ENCODE measurements around the gene PIP4K2A.

The PIP4K2A gene

DNA sequence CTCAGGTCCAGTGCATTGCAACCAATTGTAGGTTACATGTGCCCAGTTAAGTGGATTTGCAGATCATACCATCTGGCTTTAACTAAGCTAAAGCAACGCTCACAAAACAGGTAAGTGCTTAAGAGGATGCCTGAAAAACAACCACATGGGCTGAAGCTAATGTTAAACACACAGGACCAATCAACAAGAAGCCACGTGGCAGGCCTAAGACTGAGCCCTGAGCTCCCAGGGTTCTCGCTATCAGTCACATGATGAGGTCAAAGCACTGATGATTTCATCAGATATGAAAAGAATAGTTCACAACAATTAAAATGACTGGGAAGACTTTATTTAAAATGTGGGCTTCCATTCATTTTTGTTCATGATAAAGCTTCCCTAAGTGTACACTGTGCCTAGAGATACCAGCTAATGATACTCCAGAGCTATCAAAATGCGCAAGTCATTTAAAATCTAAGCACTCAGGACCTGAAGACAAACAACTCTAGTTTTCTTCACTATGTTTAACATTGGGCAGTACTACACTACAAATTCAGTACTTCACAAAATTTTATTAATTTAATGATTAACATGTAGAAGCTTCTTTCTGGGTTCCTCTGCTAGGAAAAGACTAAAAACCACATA lies 90.6 kb downstream of the PIP4K2A start:
- H3K27ac ChIP-seq (ENCODE audit: low read depth, low read length) = no peak overlapping the region
- H3K9me3 ChIP-seq (ENCODE audit: low read length) = no peaks in the 10 kb centered on the region
- H3K4me1 ChIP-seq (ENCODE audit: insufficient read depth, low read length) = peaks cover 19% of the 10 kb centered on the region
- H3K9ac ChIP-seq (ENCODE audit: low read length) = no peak overlapping the region
- H3K36me3 ChIP-seq (ENCODE audit: insufficient read depth, low read length) = no peaks in the 10 kb centered on the region
- H3K4me3 ChIP-seq (ENCODE audit: low read depth in 1 of 2, low read length in 2 of 2) = no peak overlapping the region
- H3K27me3 ChIP-seq (ENCODE audit: control insufficient read depth in 1 of 2, insufficient read depth in 2 of 2, low read length in 2 of 2) = no peaks in the 10 kb centered on the region

DNA sequence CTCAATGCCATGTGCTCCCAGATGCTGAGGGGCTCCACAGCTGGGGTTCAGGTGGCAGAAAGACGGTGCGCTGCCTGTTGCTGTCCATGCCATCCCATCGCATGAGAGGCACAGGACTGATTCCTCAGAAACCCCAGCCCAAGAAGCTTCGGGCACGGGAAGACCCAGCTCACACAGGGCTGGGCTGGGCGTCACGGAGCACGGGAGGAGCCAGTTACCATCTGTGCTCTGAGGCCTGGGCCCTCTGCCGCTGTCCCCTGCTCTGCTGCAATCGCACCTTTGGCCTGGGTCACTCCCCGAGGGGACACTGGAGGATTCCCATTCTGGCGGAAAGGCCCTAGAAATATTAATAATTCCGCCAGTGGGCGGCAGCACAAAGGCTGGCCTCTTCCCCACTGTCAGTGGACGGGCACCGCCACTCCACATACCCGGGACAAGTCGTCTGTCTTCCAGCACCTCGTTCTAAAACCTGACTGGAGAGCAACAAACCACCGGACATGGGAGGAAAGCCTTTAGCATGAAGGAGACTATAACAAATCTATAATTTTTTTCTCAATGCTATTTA lies 92.1 kb downstream of the PIP4K2A start:
- Histone ChIP-seq H3K4me3 (ENCODE audit: low read depth in 1 of 2, low read length in 2 of 2) (no peak overlapping the region), H3K4me1 (ENCODE audit: insufficient read depth, low read length) (peaks cover 32% of the 10 kb centered on the region), H3K36me3 (ENCODE audit: insufficient read depth, low read length) (no peaks in the 10 kb centered on the region), H3K27me3 (ENCODE audit: control insufficient read depth in 1 of 2, insufficient read depth in 2 of 2, low read length in 2 of 2) (no peaks in the 10 kb centered on the region), H3K27ac (ENCODE audit: low read depth, low read length) (no peak overlapping the region), H3K9ac (ENCODE audit: low read length) (no peak overlapping the region), H3K9me3 (ENCODE audit: low read length) (no peaks in the 10 kb centered on the region)

- Histone ChIP-seq H3K4me3 (ENCODE audit: low read depth in 1 of 2, low read length in 2 of 2) (no peak overlapping the region), H3K9me3 (ENCODE audit: low read length) (no peaks in the 10 kb centered on the region), H3K36me3 (ENCODE audit: insufficient read depth, low read length) (no peaks in the 10 kb centered on the region), H3K9ac (ENCODE audit: low read length) (no peak overlapping the region), H3K27me3 (ENCODE audit: control insufficient read depth in 1 of 2, insufficient read depth in 2 of 2, low read length in 2 of 2) (no peaks in the 10 kb centered on the region), H3K4me1 (ENCODE audit: insufficient read depth, low read length) (peaks cover 32% of the 10 kb centered on the region), H3K27ac (ENCODE audit: low read depth, low read length) (no peak overlapping the region)
These were observed 92.7 kb downstream of the PIP4K2A start for GRCh38 chr10:22621726-22622125.

- Histone ChIP-seq H3K4me3 (ENCODE audit: low read depth in 1 of 2, low read length in 2 of 2) (no peak overlapping the region), H3K9me3 (ENCODE audit: low read length) (no peaks in the 10 kb centered on the region), H3K27ac (ENCODE audit: low read depth, low read length) (no peak overlapping the region), H3K36me3 (ENCODE audit: insufficient read depth, low read length) (no peaks in the 10 kb centered on the region), H3K27me3 (ENCODE audit: control insufficient read depth in 1 of 2, insufficient read depth in 2 of 2, low read length in 2 of 2) (no peaks in the 10 kb centered on the region), H3K4me1 (ENCODE audit: insufficient read depth, low read length) (peaks cover 31% of the 10 kb centered on the region), H3K9ac (ENCODE audit: low read length) (no peak overlapping the region)
These were observed 93.4 kb downstream of the PIP4K2A start for GRCh38 chr10:22620929-22621328.

DNA sequence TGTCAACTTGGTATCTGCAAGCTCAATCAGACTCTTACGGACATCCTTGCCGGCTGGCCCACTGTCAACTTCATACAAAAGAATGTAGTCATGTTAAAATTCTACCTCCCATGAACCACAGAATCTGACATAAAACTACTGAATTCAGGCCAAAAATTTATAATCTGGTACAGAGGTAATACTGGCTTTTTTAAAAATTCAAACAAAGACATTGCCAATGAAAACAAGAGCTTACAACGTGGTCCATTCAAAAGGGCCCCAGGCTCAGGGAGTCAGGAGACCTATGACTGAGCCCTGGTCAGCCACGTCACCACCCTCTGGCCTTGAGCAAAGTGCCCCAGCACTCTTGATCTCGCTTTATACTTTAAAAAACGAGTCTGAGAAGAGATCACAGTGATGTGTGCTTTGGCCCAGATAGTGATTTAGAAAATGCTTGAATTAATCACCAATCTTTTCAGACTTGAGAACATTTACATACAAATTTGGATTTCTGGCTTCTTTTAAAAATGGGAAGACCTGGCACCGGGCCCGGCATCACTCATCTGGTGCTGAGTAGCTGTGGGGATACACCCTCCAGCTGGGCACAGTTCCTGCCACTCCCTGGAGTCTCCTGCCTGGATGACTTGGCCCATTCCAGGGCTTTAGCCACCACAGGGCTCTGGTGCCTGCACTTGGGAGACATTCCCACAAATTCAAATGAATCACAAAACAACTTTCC lies 94.1 kb downstream of the PIP4K2A start:
- Histone ChIP-seq H3K9me3 (ENCODE audit: low read length) (no peaks in the 10 kb centered on the region), H3K9ac (ENCODE audit: low read length) (no peak overlapping the region), H3K4me3 (ENCODE audit: low read depth in 1 of 2, low read length in 2 of 2) (no peak overlapping the region), H3K36me3 (ENCODE audit: insufficient read depth, low read length) (no peaks in the 10 kb centered on the region), H3K27me3 (ENCODE audit: control insufficient read depth in 1 of 2, insufficient read depth in 2 of 2, low read length in 2 of 2) (no peaks in the 10 kb centered on the region), H3K27ac (ENCODE audit: low read depth, low read length) (no peak overlapping the region), H3K4me1 (ENCODE audit: insufficient read depth, low read length) (peaks cover 25% of the 10 kb centered on the region)

DNA sequence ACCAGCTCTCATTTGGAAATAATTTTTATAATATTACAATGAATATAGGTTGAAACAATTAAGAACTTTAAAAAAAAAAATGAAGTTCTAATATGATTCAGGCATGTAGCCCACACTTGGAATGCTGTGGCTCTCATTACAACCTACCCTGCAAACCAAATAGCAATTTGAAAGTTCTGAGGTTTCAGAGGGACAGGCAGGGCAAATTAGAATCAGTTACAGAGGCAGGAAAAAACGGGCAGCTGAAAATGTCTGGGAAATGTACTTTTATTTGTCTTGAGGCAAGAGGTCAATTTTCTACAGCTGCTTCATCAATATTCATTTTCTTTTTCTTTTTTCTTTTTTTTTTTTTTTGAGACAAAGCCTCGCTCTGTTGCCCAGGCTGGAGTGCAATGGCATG lies 95.3 kb downstream of the PIP4K2A start:
- Histone ChIP-seq H3K9ac (ENCODE audit: low read length) (no peak overlapping the region), H3K27ac (ENCODE audit: low read depth, low read length) (no peak overlapping the region), H3K4me1 (ENCODE audit: insufficient read depth, low read length) (peaks cover 17% of the 10 kb centered on the region)

DNA sequence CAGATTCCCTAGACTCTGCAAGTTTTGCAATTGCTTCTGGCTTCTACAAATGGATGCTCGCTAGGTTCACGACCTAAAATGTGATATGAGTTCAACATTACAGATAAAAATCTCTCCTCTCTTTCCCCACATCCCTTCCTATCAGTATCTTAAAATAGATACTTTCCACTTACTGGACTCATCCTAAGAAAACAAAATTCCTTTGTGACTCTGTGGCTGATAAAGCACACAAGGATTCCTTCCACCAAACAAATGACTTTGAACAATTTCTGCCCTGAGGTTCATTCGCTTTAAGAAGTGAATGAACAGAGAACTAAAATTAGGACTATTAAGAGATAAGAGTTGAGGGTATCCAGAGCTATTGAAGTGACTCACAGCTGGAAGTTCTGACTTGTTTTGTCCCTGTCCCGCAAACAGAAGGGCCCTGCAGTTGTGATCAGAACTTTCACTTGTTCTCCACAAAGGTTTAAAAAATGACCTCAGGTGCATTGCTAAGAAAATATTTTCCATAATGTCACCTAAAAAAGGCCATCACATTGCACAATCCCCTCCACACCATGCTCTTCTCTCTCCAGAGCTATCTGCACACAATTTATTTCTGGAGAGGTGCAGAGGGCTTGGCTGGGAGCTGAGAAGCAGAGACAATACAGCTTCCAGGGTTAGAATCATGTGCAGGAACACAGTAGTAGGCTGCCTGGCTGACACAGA lies 96.1 kb downstream of the PIP4K2A start:
- H3K36me3 ChIP-seq (ENCODE audit: insufficient read depth, low read length) = no peaks in the 10 kb centered on the region
- no peak overlapping the region for H3K9ac ChIP-seq (ENCODE audit: low read length)
- H3K9me3 ChIP-seq (ENCODE audit: low read length) = no peaks in the 10 kb centered on the region
- H3K27me3 ChIP-seq (ENCODE audit: control insufficient read depth in 1 of 2, insufficient read depth in 2 of 2, low read length in 2 of 2) = no peaks in the 10 kb centered on the region
- no peak overlapping the region for H3K27ac ChIP-seq (ENCODE audit: low read depth, low read length)
- peaks cover 14% of the 10 kb centered on the region for H3K4me1 ChIP-seq (ENCODE audit: insufficient read depth, low read length)
- H3K4me3 ChIP-seq (ENCODE audit: low read depth in 1 of 2, low read length in 2 of 2) = no peak overlapping the region

More for the DNA sequence above, 95.3 kb downstream of the PIP4K2A start:
- Histone ChIP-seq H3K9me3 (ENCODE audit: low read length) (no peaks in the 10 kb centered on the region), H3K4me3 (ENCODE audit: low read depth in 1 of 2, low read length in 2 of 2) (no peak overlapping the region), H3K27me3 (ENCODE audit: control insufficient read depth in 1 of 2, insufficient read depth in 2 of 2, low read length in 2 of 2) (no peaks in the 10 kb centered on the region), H3K36me3 (ENCODE audit: insufficient read depth, low read length) (no peaks in the 10 kb centered on the region)

GRCh38 chr10:22617516-22617915 lies 96.9 kb downstream of the PIP4K2A start:
- Histone ChIP-seq H3K4me1 (ENCODE audit: insufficient read depth, low read length) (peaks cover 14% of the 10 kb centered on the region), H3K27ac (ENCODE audit: low read depth, low read length) (no peak overlapping the region), H3K27me3 (ENCODE audit: control insufficient read depth in 1 of 2, insufficient read depth in 2 of 2, low read length in 2 of 2) (no peaks in the 10 kb centered on the region), H3K9me3 (ENCODE audit: low read length) (no peaks in the 10 kb centered on the region), H3K4me3 (ENCODE audit: low read depth in 1 of 2, low read length in 2 of 2) (no peak overlapping the region), H3K9ac (ENCODE audit: low read length) (no peak overlapping the region), H3K36me3 (ENCODE audit: insufficient read depth, low read length) (no peaks in the 10 kb centered on the region)

DNA sequence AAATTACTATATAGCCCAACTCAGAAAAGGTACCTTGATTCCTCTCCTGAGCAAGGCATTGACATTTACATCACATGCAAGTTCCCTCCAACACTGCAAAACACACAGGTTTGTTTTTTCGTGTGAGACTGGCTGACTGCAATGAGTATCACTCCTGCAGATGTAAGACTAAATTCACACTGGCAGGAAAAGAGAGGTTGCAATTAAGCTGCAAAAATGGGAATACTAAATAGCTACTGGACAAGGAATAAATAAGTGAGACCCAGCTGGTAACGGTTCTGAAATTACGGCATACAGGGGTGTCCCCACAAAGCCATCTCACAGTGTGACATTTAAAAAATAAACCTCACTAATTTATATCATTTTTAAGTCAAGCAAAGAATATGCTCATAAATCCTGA lies 97.3 kb downstream of the PIP4K2A start:
- Histone ChIP-seq H3K27ac (ENCODE audit: low read depth, low read length) (no peak overlapping the region), H3K9ac (ENCODE audit: low read length) (no peak overlapping the region), H3K4me1 (ENCODE audit: insufficient read depth, low read length) (peaks cover 14% of the 10 kb centered on the region), H3K36me3 (ENCODE audit: insufficient read depth, low read length) (no peaks in the 10 kb centered on the region), H3K9me3 (ENCODE audit: low read length) (no peaks in the 10 kb centered on the region), H3K4me3 (ENCODE audit: low read depth in 1 of 2, low read length in 2 of 2) (no peak overlapping the region), H3K27me3 (ENCODE audit: control insufficient read depth in 1 of 2, insufficient read depth in 2 of 2, low read length in 2 of 2) (no peaks in the 10 kb centered on the region)

DNA sequence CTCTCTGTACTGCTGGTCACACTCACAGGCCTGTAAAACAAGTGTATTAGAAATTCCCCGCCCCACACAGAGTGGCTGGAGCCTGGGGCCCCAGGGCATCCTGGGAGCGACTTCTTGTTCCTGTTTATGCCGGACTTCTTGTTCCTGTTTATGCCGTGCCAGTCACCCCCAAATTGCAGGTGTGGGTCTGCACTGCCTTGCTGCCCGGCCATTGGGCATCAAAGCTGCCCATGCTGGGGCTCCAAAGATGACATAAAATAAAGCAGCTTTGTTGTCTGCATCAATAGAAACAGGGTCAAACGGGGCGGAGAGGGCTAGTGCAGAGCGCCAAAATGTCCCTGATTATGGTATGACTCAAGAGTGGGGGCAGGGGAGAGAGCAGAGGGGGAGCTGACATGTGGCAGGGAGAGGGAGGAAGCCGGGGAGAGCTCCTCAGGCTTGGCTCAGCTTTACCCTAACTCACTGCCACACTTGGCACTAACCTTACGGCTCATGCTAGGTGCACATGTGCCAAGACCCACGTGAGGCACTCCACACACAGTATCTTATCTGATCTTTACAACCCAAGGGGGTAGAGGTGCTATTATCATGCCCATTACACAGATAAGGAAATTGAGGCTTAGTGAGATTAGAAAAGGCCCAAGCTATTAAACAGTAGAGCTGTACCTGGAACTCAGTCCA lies 98.4 kb downstream of the PIP4K2A start:
- Histone ChIP-seq H3K9ac (ENCODE audit: low read length) (no peak overlapping the region), H3K9me3 (ENCODE audit: low read length) (no peaks in the 10 kb centered on the region), H3K27me3 (ENCODE audit: control insufficient read depth in 1 of 2, insufficient read depth in 2 of 2, low read length in 2 of 2) (no peaks in the 10 kb centered on the region), H3K36me3 (ENCODE audit: insufficient read depth, low read length) (no peaks in the 10 kb centered on the region), H3K4me3 (ENCODE audit: low read depth in 1 of 2, low read length in 2 of 2) (no peak overlapping the region), H3K4me1 (ENCODE audit: insufficient read depth, low read length) (peaks cover 14% of the 10 kb centered on the region), H3K27ac (ENCODE audit: low read depth, low read length) (no peak overlapping the region)

GRCh38 chr10:22615101-22615500 lies 99.3 kb downstream of the PIP4K2A start:
- H3K27me3 ChIP-seq (ENCODE audit: control insufficient read depth in 1 of 2, insufficient read depth in 2 of 2, low read length in 2 of 2) = no peaks in the 10 kb centered on the region
- no peaks in the 10 kb centered on the region for H3K9me3 ChIP-seq (ENCODE audit: low read length)
- peaks cover 14% of the 10 kb centered on the region for H3K4me1 ChIP-seq (ENCODE audit: insufficient read depth, low read length)
- H3K4me3 ChIP-seq (ENCODE audit: low read depth in 1 of 2, low read length in 2 of 2) = no peak overlapping the region
- H3K27ac ChIP-seq (ENCODE audit: low read depth, low read length) = no peak overlapping the region
- no peak overlapping the region for H3K9ac ChIP-seq (ENCODE audit: low read length)
- no peaks in the 10 kb centered on the region for H3K36me3 ChIP-seq (ENCODE audit: insufficient read depth, low read length)
